CD8-positive, alpha-beta memory T cell (primary cell): Measurements from ENCODE around the gene TUBGCP3. TPM values are rescaled to one million over a fixed set of nuclear protein-coding genes. Genes with fewer than 3 reads are reported as not detected.

ENCODE experiments used
- CTCF ChIA-PET: fragments of 350-600 bp; sonication (Branson Sonifier 250); formaldehyde crosslinking; loops from one replicate; lab custom pipeline; 2021; ENCODE audit warnings: antibody characterized with exemption; lab: Charles Lee
- POLR2A ChIA-PET: fragments of 350-600 bp; sonication (Branson Sonifier 250); formaldehyde crosslinking; loops from one replicate; lab custom pipeline; 2021; ENCODE audit warnings: antibody characterized with exemption; lab: Charles Lee
- DNase-seq, 5 donors: peaks; one replicate each; pipeline versions ENCODE4 v3.0.0 to v3.0.0-alpha.2; 2020 to 2022; ENCODE audit warnings: mixed read lengths in 1 of 5
- H3K27ac ChIP-seq: one replicate; pipeline ENCODE4 v1.7.0; 2013; ENCODE audit warnings: low read depth, mild to moderate bottlenecking, low read length, moderate library complexity
- H3K27me3 ChIP-seq: 2 replicates; pipeline ENCODE4 v1.7.0; 2013; ENCODE audit warnings: low read length, mild to moderate bottlenecking; ENCODE audit not compliant: insufficient read depth, poor library complexity, severe bottlenecking
- H3K36me3 ChIP-seq: 2 replicates; pipeline ENCODE4 v1.7.0; 2013; ENCODE audit warnings: mild to moderate bottlenecking, low read length, moderate library complexity; ENCODE audit not compliant: insufficient read depth
- H3K4me1 ChIP-seq: 2 replicates; pipeline ENCODE4 v1.7.0; 2013; ENCODE audit warnings: mild to moderate bottlenecking, low read length, moderate library complexity; ENCODE audit not compliant: insufficient read depth
- H3K4me3 ChIP-seq: 2 replicates; pipeline ENCODE4 v1.7.0; 2013; ENCODE audit warnings: mild to moderate bottlenecking, low read length
- H3K9me3 ChIP-seq: 2 replicates; pipeline ENCODE4 v1.7.0; 2013; ENCODE audit warnings: mild to moderate bottlenecking, low read length
- H3K27ac Mint-ChIP-seq, 8 donors: one replicate each; pipeline ENCODE4 v1.8.0; 2020 to 2021; ENCODE audit warnings: mixed read lengths in 8 of 8, mild to moderate bottlenecking in 6 of 8, inconsistent platforms in 3 of 8, moderate library complexity in 3 of 8
- H3K27me3 Mint-ChIP-seq, 2 donors: one replicate each; pipeline ENCODE4 v1.8.0; 2020 to 2021; ENCODE audit warnings: mixed read lengths in 2 of 2, mild to moderate bottlenecking in 1 of 2, moderate library complexity in 1 of 2
- H3K36me3 Mint-ChIP-seq, 3 donors: one replicate each; pipeline ENCODE4 v1.8.0; 2020 to 2021; ENCODE audit warnings: mixed read lengths in 3 of 3, inconsistent platforms in 1 of 3, mild to moderate bottlenecking in 1 of 3
- H3K4me1 Mint-ChIP-seq, 3 donors: one replicate each; pipeline ENCODE4 v1.8.0; 2020 to 2021; ENCODE audit warnings: mixed read lengths in 3 of 3, inconsistent platforms in 1 of 3, mild to moderate bottlenecking in 1 of 3
- H3K4me3 Mint-ChIP-seq, 7 donors: one replicate each; pipeline ENCODE4 v1.8.0; 2020 to 2021; ENCODE audit warnings: mixed read lengths in 7 of 7, mild to moderate bottlenecking in 6 of 7, moderate library complexity in 4 of 7, inconsistent platforms in 2 of 7
- H3K9me3 Mint-ChIP-seq, 5 donors: one replicate each; pipeline ENCODE4 v1.8.0; 2020 to 2022; ENCODE audit warnings: mixed read lengths in 5 of 5, mild to moderate bottlenecking in 3 of 5, moderate library complexity in 2 of 5, inconsistent platforms in 1 of 5
- polyA plus RNA-seq: library from polyadenylated mRNA; unstranded; fragments of 300-500 nt; fragmentation: Illumina TruSeq; gene quantifications from one replicate; pipeline ENCODE4 v1.2.3, GENCODE V29; 2021
- total RNA-seq, 2 experiments: library from RNA; stranded (reverse); gene quantifications; one replicate each; pipeline ENCODE4 v1.2.3, GENCODE V29; 2021

Gene TUBGCP3
- total and polyA plus RNA-seq, 3 experiments from 2014 or later = 16.8 to 47.0 (median 45.8) TPM

GRCh38 chr13:112531263-112531794 is 56.6 kb downstream of the TUBGCP3 start:
- Mint-ChIP-seq H3K4me3 (no peak overlapping the region), H3K27ac (no peak overlapping the region), H3K9me3 (no peaks in the 10 kb centered on the region), H3K36me3 (peaks cover 0 to 10% (median 7%) of the 10 kb centered on the region in 3 donors), H3K27me3 (no peaks in the 10 kb centered on the region), H3K4me1 (peaks cover 11 to 23% (median 20%) of the 10 kb centered on the region in 3 donors)
- Histone ChIP-seq H3K27me3 (no peaks in the 10 kb centered on the region), H3K9me3 (no peaks in the 10 kb centered on the region), H3K27ac (no peak overlapping the region), H3K4me1 (no peaks in the 10 kb centered on the region), H3K4me3 (no peak overlapping the region), H3K36me3 (peaks cover 4% of the 10 kb centered on the region)
- ChIA-PET CTCF (no interaction called here), POLR2A (no interaction called here)
- no peak for DNase-seq

DNA sequence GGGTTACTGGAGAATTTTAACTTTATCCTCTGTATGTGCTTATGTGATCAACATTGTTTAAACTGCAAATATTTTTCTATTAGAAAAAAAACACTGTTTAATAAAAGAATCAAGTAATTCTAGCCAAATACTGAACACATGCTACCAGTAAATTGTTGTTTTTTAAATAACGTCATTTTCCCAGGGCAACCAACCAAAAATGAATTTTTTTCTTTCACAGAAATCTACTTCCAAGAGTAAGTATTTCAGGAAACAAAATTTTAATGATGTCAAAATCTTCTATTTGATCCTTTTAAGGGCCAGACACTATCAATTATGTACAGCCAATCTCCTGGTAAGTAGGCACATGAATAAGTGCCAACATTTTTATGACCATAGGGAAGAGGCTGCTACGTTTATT is 57.1 kb downstream of the TUBGCP3 start:
- H3K36me3 ChIP-seq = peaks cover under 1% of the 10 kb centered on the region
- Mint-ChIP-seq H3K4me1 (peaks cover 11 to 22% (median 20%) of the 10 kb centered on the region in 3 donors), H3K27me3 (no peaks in the 10 kb centered on the region), H3K4me3 (no peak overlapping the region), H3K36me3 (peaks cover 0 to 7% (median 7%) of the 10 kb centered on the region in 3 donors), H3K27ac (no peak overlapping the region), H3K9me3 (no peaks in the 10 kb centered on the region)
- no peak overlapping the region for H3K4me3 ChIP-seq
- no peak for DNase-seq
- H3K4me1 ChIP-seq = no peaks in the 10 kb centered on the region
- H3K9me3 ChIP-seq = no peaks in the 10 kb centered on the region
- no peak overlapping the region for H3K27ac ChIP-seq
- H3K27me3 ChIP-seq = no peaks in the 10 kb centered on the region
- ChIA-PET CTCF (no interaction called here), POLR2A (no interaction called here)

GRCh38 chr13:112529216-112529615 is 58.7 kb downstream of the TUBGCP3 start:
- no peaks in the 10 kb centered on the region for H3K4me1 ChIP-seq
- CTCF ChIA-PET = no interaction called here
- peaks cover 0 to 5% (median 2%) of the 10 kb centered on the region in 3 donors for H3K36me3 Mint-ChIP-seq
- H3K9me3 Mint-ChIP-seq = no peaks in the 10 kb centered on the region
- DNase-seq = no peak
- H3K27me3 ChIP-seq = no peaks in the 10 kb centered on the region
- no peak overlapping the region for H3K4me3 Mint-ChIP-seq
- peaks cover 7 to 13% (median 12%) of the 10 kb centered on the region in 3 donors for H3K4me1 Mint-ChIP-seq
- no peaks in the 10 kb centered on the region for H3K9me3 ChIP-seq
- H3K4me3 ChIP-seq = no peak overlapping the region
- H3K27me3 Mint-ChIP-seq = no peaks in the 10 kb centered on the region
- no peaks in the 10 kb centered on the region for H3K36me3 ChIP-seq
- H3K27ac Mint-ChIP-seq = no peak overlapping the region
- POLR2A ChIA-PET = no interaction called here
- H3K27ac ChIP-seq = no peak overlapping the region

DNA sequence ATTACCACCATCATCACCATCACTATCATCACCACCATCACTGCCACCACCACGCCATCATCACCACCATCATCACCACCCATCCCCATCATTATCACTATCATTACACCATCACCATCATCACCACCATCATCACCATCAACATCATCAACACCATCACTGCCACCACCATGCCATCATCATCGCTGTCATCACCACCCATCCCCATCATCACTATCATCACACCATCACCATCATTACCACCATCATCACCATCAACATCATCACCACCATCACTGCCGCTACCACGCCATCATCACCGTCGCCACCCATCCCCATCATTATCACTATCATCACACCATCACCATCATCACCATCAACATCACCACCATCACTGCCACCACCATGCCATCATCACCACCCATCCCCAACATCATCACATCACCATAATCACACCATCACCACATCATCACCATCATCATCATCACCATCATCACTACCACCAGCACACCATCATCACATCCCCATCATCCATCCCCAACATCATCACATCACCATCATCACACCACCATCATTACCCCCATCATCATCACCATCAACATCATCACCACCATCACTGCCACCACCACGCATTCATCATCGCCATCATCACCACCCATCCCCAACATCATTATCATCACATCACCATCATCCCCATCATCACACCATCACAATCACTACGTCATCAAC is 61.7 kb downstream of the TUBGCP3 start:
- H3K27ac Mint-ChIP-seq = no peak overlapping the region
- no peak overlapping the region for H3K4me3 Mint-ChIP-seq
- CTCF ChIA-PET = no interaction called here
- no peaks in the 10 kb centered on the region for H3K9me3 Mint-ChIP-seq
- no peaks in the 10 kb centered on the region for H3K27me3 Mint-ChIP-seq
- POLR2A ChIA-PET = no interaction called here
- no peaks in the 10 kb centered on the region for H3K4me1 Mint-ChIP-seq
- Histone ChIP-seq H3K4me1 (no peaks in the 10 kb centered on the region), H3K27ac (no peak overlapping the region), H3K36me3 (no peaks in the 10 kb centered on the region), H3K4me3 (no peak overlapping the region), H3K27me3 (no peaks in the 10 kb centered on the region), H3K9me3 (no peaks in the 10 kb centered on the region)
- H3K36me3 Mint-ChIP-seq = peaks cover 0 to 19% (median 6%) of the 10 kb centered on the region in 3 donors
- DNase-seq = no peak

- ChIA-PET CTCF (interaction anchor here (1.1 kb wide), 1 partner anchor 14 kb away, joined by 3 read pairs; no protein-coding TSS in a partner anchor), POLR2A (no interaction called here)
- Mint-ChIP-seq H3K4me1 (no peaks in the 10 kb centered on the region), H3K9me3 (no peaks in the 10 kb centered on the region), H3K4me3 (no peak overlapping the region), H3K27ac (no peak overlapping the region), H3K27me3 (no peaks in the 10 kb centered on the region), H3K36me3 (peaks cover 0 to 25% (median 7%) of the 10 kb centered on the region in 3 donors)
- H3K27ac ChIP-seq = no peak overlapping the region
- no peaks in the 10 kb centered on the region for H3K9me3 ChIP-seq
- no peaks in the 10 kb centered on the region for H3K36me3 ChIP-seq
- no peak for DNase-seq
- no peaks in the 10 kb centered on the region for H3K4me1 ChIP-seq
- no peaks in the 10 kb centered on the region for H3K27me3 ChIP-seq
- no peak overlapping the region for H3K4me3 ChIP-seq
Observed at GRCh38 chr13:112525356-112525945, 62.5 kb downstream of the TUBGCP3 start.

DNA sequence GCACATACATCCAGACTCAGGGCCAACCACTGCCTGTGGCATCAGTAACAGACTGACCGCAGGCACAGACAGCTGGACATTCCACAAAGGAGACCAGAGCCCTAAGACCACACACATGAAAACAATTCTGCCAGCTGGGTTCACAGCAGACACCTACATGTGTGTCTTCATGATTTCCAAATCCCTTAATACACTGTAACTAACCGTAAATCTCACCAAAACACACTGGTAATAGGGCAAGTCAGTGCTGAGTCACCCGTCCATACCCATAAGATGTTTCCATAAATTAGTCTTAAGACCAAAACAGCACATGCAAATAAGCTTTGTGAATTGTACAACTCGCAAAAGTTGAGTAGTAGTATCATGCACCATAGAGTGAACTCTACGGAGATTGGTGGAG is 65.4 kb downstream of the TUBGCP3 start:
- no peak overlapping the region for H3K4me3 Mint-ChIP-seq
- Histone ChIP-seq H3K4me1 (no peaks in the 10 kb centered on the region), H3K27me3 (no peaks in the 10 kb centered on the region), H3K27ac (no peak overlapping the region), H3K36me3 (peaks cover 15% of the 10 kb centered on the region), H3K9me3 (no peaks in the 10 kb centered on the region), H3K4me3 (no peak overlapping the region)
- H3K27ac Mint-ChIP-seq = no peak overlapping the region
- H3K27me3 Mint-ChIP-seq = no peaks in the 10 kb centered on the region
- DNase-seq = no peak
- no peaks in the 10 kb centered on the region for H3K4me1 Mint-ChIP-seq
- ChIA-PET POLR2A (no interaction called here), CTCF (no interaction called here)
- H3K36me3 Mint-ChIP-seq = peaks cover 4 to 42% (median 8%) of the 10 kb centered on the region in 3 donors
- no peaks in the 10 kb centered on the region for H3K9me3 Mint-ChIP-seq

GRCh38 chr13:112521073-112521685 is 66.8 kb downstream of the TUBGCP3 start:
- no peaks in the 10 kb centered on the region for H3K27me3 ChIP-seq
- no peaks in the 10 kb centered on the region for H3K27me3 Mint-ChIP-seq
- CTCF ChIA-PET = no interaction called here
- POLR2A ChIA-PET = no interaction called here
- H3K4me1 ChIP-seq = no peaks in the 10 kb centered on the region
- peak overlapping the region in 2 of 8 donors; percentile 17 to 38 for H3K27ac Mint-ChIP-seq
- H3K4me3 ChIP-seq = no peak overlapping the region
- peaks cover 15% of the 10 kb centered on the region for H3K36me3 ChIP-seq
- peaks cover 4 to 56% (median 13%) of the 10 kb centered on the region in 3 donors for H3K36me3 Mint-ChIP-seq
- no peak overlapping the region for H3K4me3 Mint-ChIP-seq
- no peak overlapping the region for H3K27ac ChIP-seq
- H3K9me3 Mint-ChIP-seq = no peaks in the 10 kb centered on the region
- H3K4me1 Mint-ChIP-seq = no peaks in the 10 kb centered on the region
- DNase-seq = no peak
- no peaks in the 10 kb centered on the region for H3K9me3 ChIP-seq

DNA sequence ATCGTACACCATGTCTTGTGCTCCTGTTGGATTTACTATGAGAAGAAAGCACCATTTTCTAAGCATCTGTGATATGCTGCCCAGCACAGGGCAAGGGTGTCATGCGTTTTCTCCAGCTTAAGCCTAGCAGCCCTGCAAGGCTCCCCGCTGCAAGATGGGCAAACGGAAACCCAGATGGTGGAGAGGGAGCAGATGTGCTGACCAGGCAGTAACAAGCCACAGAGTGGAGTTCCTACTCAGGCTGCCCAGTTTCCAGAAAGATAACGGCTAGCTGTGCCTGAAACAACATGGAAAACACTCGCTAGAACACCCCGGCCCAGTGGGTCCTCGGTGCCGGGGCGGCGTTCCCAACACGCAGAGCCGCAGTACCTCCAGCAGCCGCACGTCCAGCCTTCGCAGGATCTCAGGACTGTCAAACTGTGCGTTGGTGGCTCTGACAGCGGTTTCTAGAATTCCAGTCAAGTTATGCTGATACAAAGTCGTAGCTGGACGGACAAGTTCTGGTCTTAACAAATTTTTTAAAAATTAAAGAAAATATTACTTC is 68.4 kb downstream of the TUBGCP3 start:
- Mint-ChIP-seq H3K4me3 (no peak overlapping the region), H3K9me3 (no peaks in the 10 kb centered on the region), H3K27ac (no peak overlapping the region), H3K4me1 (no peaks in the 10 kb centered on the region), H3K36me3 (peaks cover 6 to 68% (median 17%) of the 10 kb centered on the region in 3 donors), H3K27me3 (no peaks in the 10 kb centered on the region)
- H3K9me3 ChIP-seq = no peaks in the 10 kb centered on the region
- H3K36me3 ChIP-seq = peaks cover 15% of the 10 kb centered on the region
- H3K27ac ChIP-seq = no peak overlapping the region
- ChIA-PET CTCF (no interaction called here), POLR2A (no interaction called here)
- no peak overlapping the region for H3K4me3 ChIP-seq
- H3K27me3 ChIP-seq = no peaks in the 10 kb centered on the region
- DNase-seq = no peak
- no peaks in the 10 kb centered on the region for H3K4me1 ChIP-seq
